OCI-LY3 (cell line): ENCODE results near the gene COL4A6.

Experiments used
- H2AFZ ChIP-seq: fragments of 200-600, 300-600 bp; shearing (Covaris generic); 2 replicates; pipeline ENCODE4 v1.6.0; 2014; ENCODE audit warnings: antibody characterized with exemption, low read depth, low read length
- H3K27ac ChIP-seq: fragments of 200-600, 300-600 bp; sonication (generic); 2 replicates; pipeline ENCODE4 v1.5.1; 2014; ENCODE audit warnings: mild to moderate bottlenecking, low read length, moderate library complexity, mixed read lengths
- H3K27me3 ChIP-seq: fragments of 200-600, 300-600 bp; sonication (generic); 2 replicates; pipeline ENCODE4 v1.6.1; 2014; ENCODE audit warnings: low read depth, low read length, mixed read lengths
- H3K36me3 ChIP-seq: fragments of 200-600, 300-600 bp; sonication (generic); replicated peaks from 2 replicates; pipeline ENCODE3; 2014; ENCODE audit warnings: low read depth, low read length, mixed read lengths
- H3K4me1 ChIP-seq: fragments of 300-600, 200-600 bp; sonication (generic); 2 replicates; pipeline ENCODE4 v1.6.1; 2014; ENCODE audit warnings: low read length, mixed read lengths
- H3K4me2 ChIP-seq: fragments of 200-600, 300-600 bp; sonication (generic); 2 replicates; pipeline ENCODE4 v1.6.1; 2014; ENCODE audit warnings: low read length, mixed read lengths
- H3K4me3 ChIP-seq: fragments of 300-600, 200-600 bp; sonication (generic); 2 replicates; pipeline ENCODE4 v1.5.1; 2014; ENCODE audit warnings: antibody characterized with exemption, mild to moderate bottlenecking, low read length, moderate library complexity
- H3K79me2 ChIP-seq: fragments of 300-600, 200-600 bp; shearing (Covaris generic); 2 replicates; pipeline ENCODE4 v1.6.1; 2014; ENCODE audit warnings: mild to moderate bottlenecking, low read length, mixed read lengths
- H3K9ac ChIP-seq: fragments of 300-600, 200-600 bp; shearing (Covaris generic); 2 replicates; pipeline ENCODE4 v1.6.0; 2014; ENCODE audit warnings: mild to moderate bottlenecking, low read length, moderate library complexity
- H3K9me3 ChIP-seq: fragments of 200-600, 300-600 bp; shearing (Covaris generic); 2 replicates; pipeline ENCODE4 v1.6.1; 2014; ENCODE audit warnings: low read length, mixed read lengths; ENCODE audit not compliant: insufficient read depth
- H4K20me1 ChIP-seq: fragments of 200-600, 300-600 bp; sonication (generic); 2 replicates; pipeline ENCODE4 v1.6.1; 2016; ENCODE audit warnings: low read length, mixed read lengths; ENCODE audit not compliant: insufficient read depth
- EZH2phosphoT487 ChIP-seq: fragments of 200-600 bp; shearing (Covaris generic); IDR thresholded peaks from 2 replicates; pipeline ENCODE4 v1.6.1; 2018; ENCODE audit warnings: antibody characterized with exemption, mixed run types, low read depth
- TF ChIP-seq, protein P1 (sequence below): fragments of 200-600, 300-600 bp; sonication (generic); IDR thresholded peaks from 2 replicates; pipeline ENCODE4 v1.5.1; 2014; ENCODE audit warnings: antibody characterized with exemption, low read length, low read depth

The COL4A6 gene

GRCh38 chrX:108132876-108133275 is 305.3 kb downstream of the COL4A6 start:
- H3K4me3 ChIP-seq = no peak overlapping the region

GRCh38 chrX:108132034-108132433 is 306.2 kb downstream of the COL4A6 start:
- Histone ChIP-seq H3K4me2 (no peak overlapping the region), H3K79me2 (no peaks in the 10 kb centered on the region), H3K4me3 (no peak overlapping the region), H3K27ac (no peak overlapping the region), H3K9me3 (no peaks in the 10 kb centered on the region), H3K9ac (no peak overlapping the region), H4K20me1 (no peaks in the 10 kb centered on the region), H3K36me3 (no peaks in the 10 kb centered on the region), H3K27me3 (no peaks in the 10 kb centered on the region), H3K4me1 (no peaks in the 10 kb centered on the region), H2AFZ (no peak overlapping the region)
- TF ChIP-seq, protein P1, sequence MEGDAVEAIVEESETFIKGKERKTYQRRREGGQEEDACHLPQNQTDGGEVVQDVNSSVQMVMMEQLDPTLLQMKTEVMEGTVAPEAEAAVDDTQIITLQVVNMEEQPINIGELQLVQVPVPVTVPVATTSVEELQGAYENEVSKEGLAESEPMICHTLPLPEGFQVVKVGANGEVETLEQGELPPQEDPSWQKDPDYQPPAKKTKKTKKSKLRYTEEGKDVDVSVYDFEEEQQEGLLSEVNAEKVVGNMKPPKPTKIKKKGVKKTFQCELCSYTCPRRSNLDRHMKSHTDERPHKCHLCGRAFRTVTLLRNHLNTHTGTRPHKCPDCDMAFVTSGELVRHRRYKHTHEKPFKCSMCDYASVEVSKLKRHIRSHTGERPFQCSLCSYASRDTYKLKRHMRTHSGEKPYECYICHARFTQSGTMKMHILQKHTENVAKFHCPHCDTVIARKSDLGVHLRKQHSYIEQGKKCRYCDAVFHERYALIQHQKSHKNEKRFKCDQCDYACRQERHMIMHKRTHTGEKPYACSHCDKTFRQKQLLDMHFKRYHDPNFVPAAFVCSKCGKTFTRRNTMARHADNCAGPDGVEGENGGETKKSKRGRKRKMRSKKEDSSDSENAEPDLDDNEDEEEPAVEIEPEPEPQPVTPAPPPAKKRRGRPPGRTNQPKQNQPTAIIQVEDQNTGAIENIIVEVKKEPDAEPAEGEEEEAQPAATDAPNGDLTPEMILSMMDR = no peak

More at GRCh38 chrX:108132876-108133275, 305.3 kb downstream of the COL4A6 start:
- Histone ChIP-seq H3K4me2 (no peak overlapping the region), H3K36me3 (no peaks in the 10 kb centered on the region), H2AFZ (no peak overlapping the region), H3K4me1 (no peaks in the 10 kb centered on the region), H3K9me3 (no peaks in the 10 kb centered on the region), H3K27me3 (no peaks in the 10 kb centered on the region), H3K9ac (no peak overlapping the region), H3K27ac (no peak overlapping the region), H4K20me1 (no peaks in the 10 kb centered on the region), H3K79me2 (no peaks in the 10 kb centered on the region)
- no peak for TF ChIP-seq EZH2phosphoT487
- TF ChIP-seq, protein P1 = no peak

- Histone ChIP-seq H3K4me3 (no peak overlapping the region), H3K79me2 (no peaks in the 10 kb centered on the region), H3K4me1 (no peaks in the 10 kb centered on the region), H3K27ac (no peak overlapping the region), H3K9ac (no peak overlapping the region), H3K9me3 (no peaks in the 10 kb centered on the region), H3K27me3 (no peaks in the 10 kb centered on the region), H3K36me3 (no peaks in the 10 kb centered on the region), H2AFZ (no peak overlapping the region), H3K4me2 (no peak overlapping the region), H4K20me1 (no peaks in the 10 kb centered on the region)
- TF ChIP-seq EZH2phosphoT487 = no peak
- TF ChIP-seq, protein P1 = no peak
Observed at GRCh38 chrX:108131471-108131870, 306.8 kb downstream of the COL4A6 start.

DNA sequence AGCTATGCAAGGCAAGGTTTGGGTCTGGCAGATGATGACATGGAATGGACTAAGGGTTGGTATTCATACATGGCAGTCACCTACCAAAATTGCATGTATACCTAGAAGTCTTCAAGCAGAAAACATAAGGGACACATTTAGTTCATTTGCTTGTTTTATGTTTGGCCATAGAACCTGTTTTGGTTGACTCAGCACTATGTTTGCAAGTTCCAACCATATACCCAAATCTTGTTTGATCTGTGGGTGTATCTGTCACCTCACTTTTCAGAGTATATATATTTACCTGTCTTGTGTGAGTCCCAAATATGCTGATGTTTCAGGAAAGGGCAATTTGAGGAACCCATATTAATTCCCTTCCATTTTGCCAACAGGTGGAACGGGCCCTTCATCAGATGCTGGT is 307.3 kb downstream of the COL4A6 start:
- Histone ChIP-seq H3K9ac (no peak overlapping the region), H3K27ac (no peak overlapping the region), H3K27me3 (no peaks in the 10 kb centered on the region), H2AFZ (no peak overlapping the region), H3K9me3 (no peaks in the 10 kb centered on the region), H3K4me3 (no peak overlapping the region), H3K79me2 (no peaks in the 10 kb centered on the region), H3K36me3 (no peaks in the 10 kb centered on the region), H4K20me1 (no peaks in the 10 kb centered on the region), H3K4me2 (no peak overlapping the region), H3K4me1 (no peaks in the 10 kb centered on the region)
- TF ChIP-seq EZH2phosphoT487 = no peak
- TF ChIP-seq, protein P1 = no peak
